Loucy (cell line): ENCODE data around the gene CYGB.
"Not testable (repeated sequence)": the region's sequence is repeated elsewhere in the genome, so short reads cannot be mapped to it uniquely, and the experiment has no call there.

ENCODE experiments used
- H2AFZ ChIP-seq: fragments of 200-600 bp; sonication (generic); 2 replicates; pipeline ENCODE4 v1.6.0; 2016; ENCODE audit warnings: antibody characterized with exemption, mild to moderate bottlenecking, low read length, moderate library complexity
- H3F3A ChIP-seq: fragments of 200-600 bp; 2 replicates; pipeline ENCODE4 v1.6.0; 2016; ENCODE audit warnings: antibody characterized with exemption, low read depth, mild to moderate bottlenecking
- H3K27me3 ChIP-seq: fragments of 200-600 bp; sonication (generic); 2 replicates; pipeline ENCODE4 v1.6.1; 2014; ENCODE audit warnings: low read length, mild to moderate bottlenecking; ENCODE audit not compliant: insufficient read depth, poor library complexity, severe bottlenecking
- H3K36me3 ChIP-seq: fragments of 200-600 bp; sonication (generic); 2 replicates; pipeline ENCODE4 v1.6.1; 2016; ENCODE audit warnings: low read length; ENCODE audit not compliant: insufficient read depth
- H3K4me1 ChIP-seq: fragments of 200-600 bp; sonication (generic); 2 replicates; pipeline ENCODE4 v1.5.1; 2014; ENCODE audit warnings: low read length, mild to moderate bottlenecking; ENCODE audit not compliant: insufficient read depth, poor library complexity, severe bottlenecking
- H3K4me2 ChIP-seq: fragments of 200-600 bp; sonication (generic); 2 replicates; pipeline ENCODE4 v1.6.0; 2014; ENCODE audit warnings: antibody characterized with exemption, low read length, low read depth, mild to moderate bottlenecking; ENCODE audit not compliant: poor library complexity, severe bottlenecking
- H3K4me3 ChIP-seq: fragments of 200-600 bp; sonication (generic); 2 replicates; pipeline ENCODE4 v1.5.1; 2014; ENCODE audit warnings: low read length, mild to moderate bottlenecking, mixed read lengths; ENCODE audit not compliant: poor library complexity, severe bottlenecking
- H3K79me2 ChIP-seq: fragments of 200-600 bp; sonication (generic); 2 replicates; pipeline ENCODE4 v1.6.1; 2014; ENCODE audit warnings: low read length; ENCODE audit not compliant: insufficient read depth
- H3K9ac ChIP-seq: fragments of 200-600 bp; sonication (generic); 2 replicates; pipeline ENCODE4 v1.6.0; 2014; ENCODE audit warnings: mild to moderate bottlenecking, low read depth, low read length, moderate library complexity; ENCODE audit not compliant: poor library complexity, severe bottlenecking
- H3K9me2 ChIP-seq: fragments of 200-600 bp; sonication (generic); replicated peaks from 2 replicates; pipeline ENCODE4 v1.6.1; 2016; ENCODE audit warnings: low read depth, low read length, mixed read lengths
- H3K9me3 ChIP-seq: fragments of 200-600 bp; sonication (generic); 2 replicates; pipeline ENCODE4 v1.6.1; 2014; ENCODE audit warnings: mild to moderate bottlenecking, antibody characterized with exemption, low read length, low read depth; ENCODE audit not compliant: insufficient read depth
- H4K20me1 ChIP-seq: fragments of 200-600 bp; sonication (generic); 2 replicates; pipeline ENCODE4 v1.6.0; 2014; ENCODE audit warnings: antibody characterized with exemption, low read length, mild to moderate bottlenecking; ENCODE audit not compliant: insufficient read depth, poor library complexity, severe bottlenecking
- EZH2phosphoT487 ChIP-seq: fragments of 200-600 bp; IDR thresholded peaks from 2 replicates; pipeline ENCODE4 v1.6.1; 2018; ENCODE audit warnings: antibody characterized with exemption, mild to moderate bottlenecking, moderate library complexity, borderline replicate concordance
- TF ChIP-seq, protein P1 (sequence below): fragments of 200-600 bp; sonication (generic); conservative IDR thresholded peaks from 2 replicates; pipeline ENCODE4 v1.5.1; 2014; ENCODE audit warnings: mild to moderate bottlenecking, antibody characterized with exemption, low read length

CYGB gene

GRCh38 chr17:76523084-76524037, 14.1 kb downstream of the CYGB start:
- peak overlapping the region; percentile 72 for H3K4me2 ChIP-seq
- peaks cover 4% of the 10 kb centered on the region; the same call in 1 of the 2 replicates for H3F3A ChIP-seq
- H4K20me1 ChIP-seq: no peaks in the 10 kb centered on the region
- peak overlapping the region; percentile 45 for H3K4me3 ChIP-seq
- H3K27me3 ChIP-seq: no peaks in the 10 kb centered on the region
- TF ChIP-seq, protein P1, sequence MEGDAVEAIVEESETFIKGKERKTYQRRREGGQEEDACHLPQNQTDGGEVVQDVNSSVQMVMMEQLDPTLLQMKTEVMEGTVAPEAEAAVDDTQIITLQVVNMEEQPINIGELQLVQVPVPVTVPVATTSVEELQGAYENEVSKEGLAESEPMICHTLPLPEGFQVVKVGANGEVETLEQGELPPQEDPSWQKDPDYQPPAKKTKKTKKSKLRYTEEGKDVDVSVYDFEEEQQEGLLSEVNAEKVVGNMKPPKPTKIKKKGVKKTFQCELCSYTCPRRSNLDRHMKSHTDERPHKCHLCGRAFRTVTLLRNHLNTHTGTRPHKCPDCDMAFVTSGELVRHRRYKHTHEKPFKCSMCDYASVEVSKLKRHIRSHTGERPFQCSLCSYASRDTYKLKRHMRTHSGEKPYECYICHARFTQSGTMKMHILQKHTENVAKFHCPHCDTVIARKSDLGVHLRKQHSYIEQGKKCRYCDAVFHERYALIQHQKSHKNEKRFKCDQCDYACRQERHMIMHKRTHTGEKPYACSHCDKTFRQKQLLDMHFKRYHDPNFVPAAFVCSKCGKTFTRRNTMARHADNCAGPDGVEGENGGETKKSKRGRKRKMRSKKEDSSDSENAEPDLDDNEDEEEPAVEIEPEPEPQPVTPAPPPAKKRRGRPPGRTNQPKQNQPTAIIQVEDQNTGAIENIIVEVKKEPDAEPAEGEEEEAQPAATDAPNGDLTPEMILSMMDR: peak; percentile 96
- no peak for TF ChIP-seq EZH2phosphoT487
- peak overlapping the region; percentile 90 for H2AFZ ChIP-seq
- H3K79me2 ChIP-seq: peaks cover 2% of the 10 kb centered on the region; the same call in 1 of the 2 replicates
- peaks cover 22% of the 10 kb centered on the region for H3K4me1 ChIP-seq
- H3K9me3 ChIP-seq: no peaks in the 10 kb centered on the region
- H3K9ac ChIP-seq: peak overlapping the region; percentile 46
- H3K9me2 ChIP-seq: no peaks in the 10 kb centered on the region
- no peaks in the 10 kb centered on the region for H3K36me3 ChIP-seq

- not testable (repeated sequence) for H3K4me2 ChIP-seq
Measured at GRCh38 chr17:76521683-76522082, 15.8 kb downstream of the CYGB start.

DNA sequence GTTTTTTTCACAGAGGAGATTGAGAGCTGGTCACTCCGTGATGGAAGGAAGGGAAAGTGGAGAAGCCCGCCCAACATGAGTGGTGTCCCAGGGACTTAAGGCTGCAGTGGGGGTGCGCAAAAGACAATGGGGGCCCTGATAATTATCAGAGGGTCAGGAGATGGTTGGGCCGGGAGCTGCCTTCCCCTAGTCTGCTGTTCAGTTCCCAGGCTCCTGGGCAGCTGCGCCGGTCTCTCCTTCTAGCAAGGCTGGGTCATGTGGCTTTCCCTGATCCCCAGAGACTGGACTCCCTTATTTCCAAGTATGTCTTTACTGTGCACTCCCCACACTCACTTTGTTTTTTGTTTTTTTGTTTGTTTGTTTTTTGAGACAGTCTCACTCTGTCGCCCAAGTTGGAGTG, 16.2 kb downstream of the CYGB start:
- TF ChIP-seq EZH2phosphoT487: no peak
- TF ChIP-seq, protein P1: no peak
- Histone ChIP-seq H3K79me2 (no peaks in the 10 kb centered on the region), H3K9me2 (no peaks in the 10 kb centered on the region), H3K36me3 (no peaks in the 10 kb centered on the region), H3K27me3 (no peaks in the 10 kb centered on the region), H3K4me3 (no peak overlapping the region), H3K4me1 (peaks cover 20% of the 10 kb centered on the region), H3K4me2 (no peak overlapping the region), H3K9ac (no peak overlapping the region), H3F3A (no peaks in the 10 kb centered on the region; the same call in 1 of the 2 replicates), H2AFZ (no peak overlapping the region), H4K20me1 (no peaks in the 10 kb centered on the region), H3K9me3 (no peaks in the 10 kb centered on the region)

More at GRCh38 chr17:76521683-76522082, 15.8 kb downstream of the CYGB start:
- not testable (repeated sequence) for H3K27me3 ChIP-seq, H3K36me3 ChIP-seq, H3K9me2 ChIP-seq, H3F3A ChIP-seq, H3K4me3 ChIP-seq, H3K9ac ChIP-seq, H4K20me1 ChIP-seq, H3K9me3 ChIP-seq, H2AFZ ChIP-seq, H3K79me2 ChIP-seq
- peaks cover 15% of the 10 kb centered on the region for H3K4me1 ChIP-seq
